HEK293T (cell line): ENCODE data around the gene ZNF613.

Experiments used
- FOXK2 ChIP-seq: fragments of 450-650 bp; IDR thresholded peaks from 2 replicates; pipeline ENCODE4 v1.6.1; 2016; ENCODE audit warnings: mild to moderate bottlenecking
- FOXM1 ChIP-seq: fragments of 450-650 bp; IDR thresholded peaks from 2 replicates; pipeline ENCODE4 v1.6.1; 2017; ENCODE audit warnings: mild to moderate bottlenecking, borderline replicate concordance
- SUZ12 ChIP-seq: fragments of 450-650 bp; IDR thresholded peaks from 2 replicates; pipeline ENCODE4 v1.6.1; 2016; ENCODE audit warnings: mild to moderate bottlenecking
- TARDBP ChIP-seq: fragments of 450-650 bp; IDR thresholded peaks from 2 replicates; pipeline ENCODE4 v1.6.1; 2016
- ZNF384 ChIP-seq: fragments of 450-650 bp; IDR thresholded peaks from 2 replicates; pipeline ENCODE4 v1.6.1; 2016

- TF ChIP-seq ZNF384 (no peak), TARDBP (no peak), SUZ12 (no peak), FOXM1 (no peak), FOXK2 (no peak)
Observed at GRCh38 chr19:51965583-51965982, 38.3 kb downstream of the ZNF613 start.
